Measurements from ENCODE around the gene PBX3. TPM values are rescaled to one million over a fixed set of nuclear protein-coding genes. Genes with fewer than 3 reads are reported as not detected.

PBX3 gene
- total and polyA plus RNA-seq, 9 donors = 52.6 to 199 (median 119) TPM

DNA sequence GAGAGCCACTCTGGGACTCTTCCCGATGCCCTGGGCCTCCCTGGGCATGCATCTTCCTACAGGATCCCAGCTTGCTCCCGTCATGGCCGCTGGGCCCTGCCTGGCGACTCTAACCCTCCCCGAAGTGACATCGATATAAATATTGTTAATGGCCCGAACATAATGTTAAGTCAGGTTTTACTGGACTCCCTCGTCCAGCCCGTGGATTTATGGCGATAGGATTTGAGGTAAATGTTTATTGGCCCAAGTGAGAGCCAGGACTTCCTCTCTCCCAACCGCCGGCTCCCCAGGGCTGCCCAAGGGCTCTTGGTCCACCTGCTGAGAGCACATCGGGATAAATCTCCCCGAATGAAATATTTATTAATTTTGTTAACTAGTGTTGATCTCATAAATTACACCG is 246.3 kb downstream of the PBX3 start:
- TF ChIP-seq POLR2A (IDR thresholded peaks at IDR 0.05) (no peak), EP300 (IDR thresholded peaks at IDR 0.05) (no peak)
- TF ChIP-seq, protein P1, sequence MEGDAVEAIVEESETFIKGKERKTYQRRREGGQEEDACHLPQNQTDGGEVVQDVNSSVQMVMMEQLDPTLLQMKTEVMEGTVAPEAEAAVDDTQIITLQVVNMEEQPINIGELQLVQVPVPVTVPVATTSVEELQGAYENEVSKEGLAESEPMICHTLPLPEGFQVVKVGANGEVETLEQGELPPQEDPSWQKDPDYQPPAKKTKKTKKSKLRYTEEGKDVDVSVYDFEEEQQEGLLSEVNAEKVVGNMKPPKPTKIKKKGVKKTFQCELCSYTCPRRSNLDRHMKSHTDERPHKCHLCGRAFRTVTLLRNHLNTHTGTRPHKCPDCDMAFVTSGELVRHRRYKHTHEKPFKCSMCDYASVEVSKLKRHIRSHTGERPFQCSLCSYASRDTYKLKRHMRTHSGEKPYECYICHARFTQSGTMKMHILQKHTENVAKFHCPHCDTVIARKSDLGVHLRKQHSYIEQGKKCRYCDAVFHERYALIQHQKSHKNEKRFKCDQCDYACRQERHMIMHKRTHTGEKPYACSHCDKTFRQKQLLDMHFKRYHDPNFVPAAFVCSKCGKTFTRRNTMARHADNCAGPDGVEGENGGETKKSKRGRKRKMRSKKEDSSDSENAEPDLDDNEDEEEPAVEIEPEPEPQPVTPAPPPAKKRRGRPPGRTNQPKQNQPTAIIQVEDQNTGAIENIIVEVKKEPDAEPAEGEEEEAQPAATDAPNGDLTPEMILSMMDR (IDR thresholded peaks at IDR 0.05) = no peak
- Histone ChIP-seq H3K9me3 (no peaks in the 10 kb centered on the region), H3K27ac (no peak overlapping the region), H3K4me3 (no peak overlapping the region), H3K36me3 (no peaks in the 10 kb centered on the region), H3K4me1 (ENCODE audit: insufficient read depth) (no peaks in the 10 kb centered on the region), H3K27me3 (no peaks in the 10 kb centered on the region)
- DNase-seq = no peak
- WGBS, 3 donors = 77 to 93% (median 89%) methylated on average over 15 of the region's 15 CpGs
- intact Hi-C loops (cut with DNase I) = no loop called here

DNA sequence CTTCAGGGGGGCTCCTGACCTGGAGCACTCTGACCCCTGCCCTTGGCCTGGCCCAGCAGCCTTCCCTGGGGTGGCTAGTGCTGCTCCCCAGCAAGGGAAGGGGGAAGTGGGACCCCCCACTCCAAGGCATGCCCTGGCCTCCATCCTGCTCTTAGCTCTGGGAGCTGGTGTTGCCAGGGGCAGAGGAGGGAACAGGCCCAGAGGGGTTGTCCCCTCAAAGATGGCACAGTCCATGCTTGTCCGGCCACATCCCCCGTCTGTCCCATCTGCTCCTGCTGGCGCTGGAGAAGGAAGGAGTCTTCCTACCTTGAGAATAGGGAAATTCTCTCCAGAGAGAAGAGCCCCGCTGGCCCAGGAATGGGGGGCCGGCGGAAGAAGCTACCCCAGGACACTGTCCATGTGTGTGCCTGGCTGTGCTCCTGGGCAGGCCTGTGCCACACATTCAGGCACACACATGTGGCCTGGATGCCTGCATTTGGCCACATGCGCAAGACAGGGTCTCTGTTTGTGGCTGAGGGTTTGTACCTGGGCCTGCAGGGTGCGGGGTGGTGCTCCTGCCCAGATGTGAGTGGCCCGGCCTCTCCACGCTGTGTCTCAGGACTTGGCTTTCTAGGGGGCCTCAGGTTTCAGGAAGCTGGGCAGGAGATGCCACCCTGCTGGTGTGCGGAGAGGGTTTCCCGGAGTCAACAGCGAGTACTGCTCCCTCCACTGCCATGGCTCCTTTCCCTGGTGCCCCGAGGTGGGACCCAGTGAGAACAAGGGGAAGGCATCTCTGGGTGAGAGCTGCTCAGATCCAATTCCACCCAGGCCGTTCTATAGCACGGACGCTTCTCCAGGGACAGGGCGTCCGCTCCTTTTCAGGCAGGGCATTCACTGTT is 247.1 kb downstream of the PBX3 start:
- Histone ChIP-seq H3K9me3 (no peaks in the 10 kb centered on the region), H3K27me3 (no peaks in the 10 kb centered on the region), H3K4me1 (ENCODE audit: insufficient read depth) (no peaks in the 10 kb centered on the region), H3K4me3 (no peak overlapping the region), H3K36me3 (no peaks in the 10 kb centered on the region), H3K27ac (no peak overlapping the region)
- WGBS, 3 donors = 88 to 94% (median 94%) methylated on average over 18 to 19 of the region's 19 CpGs
- no peak for DNase-seq
- TF ChIP-seq EP300 (IDR thresholded peaks at IDR 0.05) = no peak
- TF ChIP-seq, protein P1 (IDR thresholded peaks at IDR 0.05) = no peak
- no peak for TF ChIP-seq POLR2A (IDR thresholded peaks at IDR 0.05)
- intact Hi-C loops (cut with DNase I) = no loop called here

DNA sequence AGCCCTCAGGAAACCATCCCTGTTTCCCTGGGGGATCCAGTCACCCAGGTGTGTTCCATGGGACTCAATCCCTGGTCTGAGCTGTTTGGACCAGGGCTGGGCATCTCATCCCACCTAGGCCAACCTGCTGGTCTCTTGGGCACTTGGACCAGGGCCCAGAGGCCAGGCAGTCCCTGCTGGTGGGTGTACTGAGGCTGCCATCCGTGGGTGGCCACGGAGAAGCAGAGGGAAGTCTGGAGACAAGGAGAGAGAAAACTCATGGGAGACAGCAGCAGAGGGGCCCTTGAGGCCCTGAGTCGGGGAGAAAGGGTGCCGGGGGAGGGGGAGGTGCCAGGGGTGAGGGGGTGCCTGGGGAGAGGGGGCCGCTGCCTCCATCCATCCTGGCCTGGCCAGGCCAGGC is 247.8 kb downstream of the PBX3 start:
- TF ChIP-seq, protein P1 (IDR thresholded peaks at IDR 0.05) = no peak
- TF ChIP-seq EP300 (IDR thresholded peaks at IDR 0.05) (no peak), POLR2A (IDR thresholded peaks at IDR 0.05) (no peak)
- no peaks in the 10 kb centered on the region for H3K9me3 ChIP-seq
- H3K36me3 ChIP-seq = no peaks in the 10 kb centered on the region
- H3K27me3 ChIP-seq = no peaks in the 10 kb centered on the region
- H3K4me1 ChIP-seq (ENCODE audit: insufficient read depth) = no peaks in the 10 kb centered on the region
- 81 to 86% (median 84%) methylated on average over 5 of the region's 5 CpGs for WGBS, 3 donors
- no peak overlapping the region for H3K4me3 ChIP-seq
- H3K27ac ChIP-seq = no peak overlapping the region
- DNase-seq = no peak
- intact Hi-C loops (cut with DNase I) = no loop called here

DNA sequence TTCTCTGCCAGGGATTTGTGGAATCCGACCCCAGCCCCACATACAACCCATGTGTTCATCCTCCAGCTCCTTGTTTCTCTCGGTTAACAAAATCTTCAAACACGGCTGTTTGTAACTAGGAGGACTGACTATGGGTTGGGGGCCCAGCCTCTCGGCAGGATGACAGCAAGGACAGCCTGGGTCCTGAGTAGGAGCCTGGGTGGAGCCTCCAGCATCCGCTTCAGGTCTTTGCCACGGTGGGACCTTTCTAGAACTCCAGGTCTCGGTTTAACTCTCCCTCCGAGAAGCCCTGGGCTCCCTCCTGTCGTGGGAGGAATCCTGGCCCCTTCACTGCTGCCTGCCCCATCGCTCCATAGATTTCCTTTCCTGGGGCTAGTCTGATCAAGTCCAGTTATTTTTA is 248.5 kb downstream of the PBX3 start:
- TF ChIP-seq, protein P1 (IDR thresholded peaks at IDR 0.05) = no peak
- no peak for TF ChIP-seq POLR2A (IDR thresholded peaks at IDR 0.05)
- TF ChIP-seq EP300 (IDR thresholded peaks at IDR 0.05) = no peak
- Histone ChIP-seq H3K4me3 (no peak overlapping the region), H3K36me3 (no peaks in the 10 kb centered on the region), H3K27ac (no peak overlapping the region), H3K9me3 (no peaks in the 10 kb centered on the region), H3K4me1 (ENCODE audit: insufficient read depth) (no peaks in the 10 kb centered on the region), H3K27me3 (no peaks in the 10 kb centered on the region)
- intact Hi-C loops (cut with DNase I) = no loop called here
- 83 to 85% (median 84%) methylated on average over 10 of the region's 10 CpGs for WGBS, 3 donors
- no peak for DNase-seq

Data from ovary (tissue), 9 donors.